NT2/D1 (cell line): ENCODE measurements around the gene CACNG4.

Source experiments
- DNase-seq: peaks from one replicate; pipeline ENCODE4 v3.0.0-alpha.2; 2011; ENCODE audit warnings: low read depth, low spot score
- H3K27me3 ChIP-seq: 2 replicates; pipeline ENCODE4 v1.6.0; 2011; ENCODE audit warnings: mild to moderate bottlenecking; ENCODE audit not compliant: insufficient read length, insufficient read depth
- H3K36me3 ChIP-seq: 2 replicates; pipeline ENCODE4 v1.6.1; 2011; ENCODE audit warnings: mild to moderate bottlenecking, low read length, mixed read lengths; ENCODE audit not compliant: insufficient read depth, insufficient read length
- H3K4me1 ChIP-seq: 2 replicates; pipeline ENCODE4 v1.5.1; 2011; ENCODE audit not compliant: insufficient read depth, insufficient read length
- H3K4me3 ChIP-seq: 2 replicates; pipeline ENCODE4 v1.5.1; 2011; ENCODE audit warnings: low read depth; ENCODE audit not compliant: insufficient read length
- H3K9ac ChIP-seq: 2 replicates; pipeline ENCODE4 v1.6.0; 2011; ENCODE audit warnings: low read depth; ENCODE audit not compliant: insufficient read length
- H3K9me3 ChIP-seq: 2 replicates; pipeline ENCODE4 v1.5.1; 2011; ENCODE audit warnings: mild to moderate bottlenecking, low read length; ENCODE audit not compliant: insufficient read depth
- SUZ12 ChIP-seq: IDR thresholded peaks from 2 replicates; pipeline ENCODE4 v1.6.1; 2011; ENCODE audit not compliant: insufficient read length, insufficient read depth; ENCODE audit errors: extremely low read depth
- YY1 ChIP-seq: IDR thresholded peaks from 2 replicates; pipeline ENCODE4 v1.6.1; 2011; ENCODE audit not compliant: insufficient read length, insufficient read depth
- ZNF274 ChIP-seq: IDR thresholded peaks from 2 replicates; pipeline ENCODE4 v1.6.1; 2011; ENCODE audit warnings: mild to moderate bottlenecking, low read depth, low read length

Gene CACNG4

GRCh38 chr17:67015001-67015400 is 50.5 kb downstream of the CACNG4 start:
- Histone ChIP-seq H3K9ac (no peak overlapping the region), H3K36me3 (peaks cover 5% of the 10 kb centered on the region), H3K4me1 (peaks cover 10% of the 10 kb centered on the region), H3K4me3 (no peak overlapping the region), H3K9me3 (no peaks in the 10 kb centered on the region), H3K27me3 (no peaks in the 10 kb centered on the region)
- no peak for TF ChIP-seq YY1
- no peak for TF ChIP-seq ZNF274
- no peak for TF ChIP-seq SUZ12
- no peak for DNase-seq

GRCh38 chr17:67016039-67016762 is 51.7 kb downstream of the CACNG4 start:
- Histone ChIP-seq H3K9me3 (no peaks in the 10 kb centered on the region), H3K36me3 (peaks cover 5% of the 10 kb centered on the region), H3K27me3 (no peaks in the 10 kb centered on the region), H3K9ac (no peak overlapping the region), H3K4me3 (no peak overlapping the region), H3K4me1 (peaks cover 10% of the 10 kb centered on the region)
- TF ChIP-seq ZNF274 (no peak), YY1 (no peak), SUZ12 (no peak)
- no peak for DNase-seq

- TF ChIP-seq YY1 (no peak), SUZ12 (no peak)
- H3K36me3 ChIP-seq, result peaks cover 7% of the 10 kb centered on the region
- no peak overlapping the region for H3K4me3 ChIP-seq
- peaks cover 7% of the 10 kb centered on the region for H3K4me1 ChIP-seq
- no peaks in the 10 kb centered on the region for H3K9me3 ChIP-seq
- H3K27me3 ChIP-seq, result no peaks in the 10 kb centered on the region
- H3K9ac ChIP-seq, result no peak overlapping the region
- DNase-seq, result no peak
Observed at GRCh38 chr17:67017910-67018309, 53.4 kb downstream of the CACNG4 start.

- Histone ChIP-seq H3K4me3 (no peak overlapping the region), H3K9ac (no peak overlapping the region), H3K36me3 (peaks cover 7% of the 10 kb centered on the region), H3K27me3 (no peaks in the 10 kb centered on the region), H3K4me1 (peaks cover 7% of the 10 kb centered on the region), H3K9me3 (no peaks in the 10 kb centered on the region)
- no peak for DNase-seq
- no peak for TF ChIP-seq YY1
- no peak for TF ChIP-seq ZNF274
- no peak for TF ChIP-seq SUZ12
Observed at GRCh38 chr17:67018471-67019434, 54.2 kb downstream of the CACNG4 start.

GRCh38 chr17:67019809-67020208 is 55.3 kb downstream of the CACNG4 start:
- H3K4me3 ChIP-seq, result no peak overlapping the region
- H3K9me3 ChIP-seq, result no peaks in the 10 kb centered on the region
- DNase-seq, result no peak
- H3K9ac ChIP-seq, result no peak overlapping the region
- peaks cover 7% of the 10 kb centered on the region for H3K36me3 ChIP-seq
- H3K27me3 ChIP-seq, result no peaks in the 10 kb centered on the region
- no peak for TF ChIP-seq YY1
- no peak for TF ChIP-seq ZNF274
- TF ChIP-seq SUZ12, result no peak
- peaks cover 7% of the 10 kb centered on the region for H3K4me1 ChIP-seq

GRCh38 chr17:67020293-67020766 is 55.8 kb downstream of the CACNG4 start:
- H3K4me1 ChIP-seq, result peaks cover 7% of the 10 kb centered on the region
- H3K27me3 ChIP-seq, result no peaks in the 10 kb centered on the region
- no peak for DNase-seq
- peaks cover 7% of the 10 kb centered on the region for H3K36me3 ChIP-seq
- no peak for TF ChIP-seq SUZ12
- TF ChIP-seq ZNF274, result no peak
- no peak for TF ChIP-seq YY1
- H3K4me3 ChIP-seq, result no peak overlapping the region
- H3K9me3 ChIP-seq, result no peaks in the 10 kb centered on the region
- H3K9ac ChIP-seq, result no peak overlapping the region

- Histone ChIP-seq H3K27me3 (no peaks in the 10 kb centered on the region), H3K9me3 (no peaks in the 10 kb centered on the region), H3K9ac (no peak overlapping the region), H3K36me3 (peaks cover 11% of the 10 kb centered on the region), H3K4me1 (peaks cover 7% of the 10 kb centered on the region), H3K4me3 (no peak overlapping the region)
- no peak for DNase-seq
- TF ChIP-seq YY1 (no peak), SUZ12 (no peak)
Observed at GRCh38 chr17:67021196-67021595, 56.7 kb downstream of the CACNG4 start.
